H4 (cell line): ENCODE data around the gene ARL14EPL. TPM values are rescaled to one million over a fixed set of nuclear protein-coding genes. Genes with fewer than 3 reads are reported as not detected.

Experiments used
- DNase-seq: peaks from one replicate; pipeline ENCODE4 v3.0.0-alpha.2; 2015; ENCODE audit warnings: low spot score
- total RNA-seq: library from RNA; depleted of rRNA; stranded (reverse); fragments of >200 nt; shearing (Covaris generic); gene quantifications from 2 replicates; pipeline ENCODE4 v1.2.3, GENCODE V29; 2014; rRNA removed

ARL14EPL gene
- 1.3 TPM in 1 of 2 replicates, not detected in the other for total RNA-seq

DNA sequence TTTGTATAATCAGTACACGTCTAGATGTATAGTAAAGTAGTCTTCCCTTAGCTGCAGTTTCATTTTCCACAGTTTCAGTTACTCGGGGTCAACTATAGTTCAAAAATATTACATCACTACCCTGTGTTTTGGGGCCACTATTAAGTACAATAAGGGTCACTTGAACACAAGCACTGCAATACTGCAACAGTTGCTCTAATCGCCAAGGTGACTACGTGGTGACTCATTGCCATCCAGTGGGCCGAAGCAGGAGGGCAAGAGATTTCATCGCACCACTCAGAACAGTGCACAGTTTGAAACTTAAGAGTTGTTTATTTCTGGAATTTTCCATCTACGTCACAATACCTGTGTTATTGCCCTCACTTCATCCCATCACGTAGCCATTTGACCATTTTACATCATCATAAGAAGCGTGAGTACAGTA is at the start of gene ARL14EPL:
ARL14EPL (plus strand) TSS at position 379 of the 424 bp plus-strand sequence. CDS start 18,994 bp downstream, outside the sequence.
- DNase-seq: peak; percentile 97

- DNase-seq: no peak
Observed at GRCh38 chr5:115983519-115983918, 48.8 kb upstream of the ARL14EPL start.

DNA sequence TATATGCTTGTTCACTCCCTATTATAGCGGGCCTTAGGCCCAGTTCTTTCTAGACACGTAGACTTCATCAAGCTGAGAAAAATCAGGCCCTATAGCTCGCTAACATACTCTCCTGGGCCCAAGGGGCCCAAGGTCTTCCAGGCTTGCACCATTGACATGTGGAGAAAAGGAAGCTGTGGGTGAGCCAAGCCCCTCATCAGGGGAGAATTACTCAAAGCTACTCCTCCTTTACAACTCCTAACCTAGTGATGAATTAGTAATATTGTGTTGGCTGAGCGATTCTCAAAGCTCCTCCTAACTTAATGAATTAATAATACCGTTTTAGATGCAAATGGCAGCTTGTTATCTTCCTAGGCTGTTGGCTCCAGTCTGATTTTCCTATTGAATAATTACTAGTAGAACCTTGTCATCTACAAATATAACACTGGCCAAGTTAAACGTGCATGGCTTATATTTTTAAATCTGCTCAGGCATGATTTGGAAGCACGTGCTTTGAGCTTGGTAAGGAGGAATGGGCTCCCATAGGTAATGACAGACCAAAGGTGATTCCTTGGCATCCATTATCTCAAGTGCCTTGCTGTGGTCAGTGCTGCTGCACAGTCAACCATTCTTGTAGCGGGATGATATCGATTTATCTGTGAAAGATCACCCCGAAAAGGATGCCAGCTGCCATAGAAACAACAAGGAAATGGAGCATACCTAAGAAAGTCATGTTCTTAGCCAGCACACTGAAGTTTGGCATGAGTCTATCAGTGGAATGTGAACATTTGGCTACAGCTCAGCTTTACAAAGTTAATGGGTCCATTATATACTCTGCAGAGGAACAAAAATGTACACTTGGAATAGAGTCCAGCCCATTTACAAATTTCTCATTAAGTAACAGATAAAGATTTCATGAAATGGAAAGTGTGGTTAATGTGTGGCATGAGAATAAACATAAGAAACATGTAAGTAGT is 46.2 kb upstream of the ARL14EPL start:
- DNase-seq: no peak

DNA sequence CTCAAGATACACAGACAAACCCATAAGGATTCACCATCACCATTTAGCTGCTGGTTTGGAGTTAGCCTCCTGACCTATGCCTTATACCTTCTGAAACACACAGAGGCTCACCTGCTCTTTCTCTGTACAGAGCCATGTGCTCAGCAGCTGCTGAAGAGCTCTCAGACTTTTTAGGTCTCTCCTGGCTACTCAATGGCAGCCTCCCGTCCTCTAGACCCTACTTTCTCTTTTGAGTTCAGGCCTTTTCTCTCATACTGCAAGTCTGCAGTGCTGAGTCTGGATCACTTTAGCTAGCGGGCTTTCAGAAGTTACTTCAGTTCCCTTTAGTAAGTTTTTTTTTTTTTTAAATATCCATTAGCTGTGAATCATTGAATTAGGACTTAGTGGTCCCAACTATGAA is 44.3 kb upstream of the ARL14EPL start:
- DNase-seq: no peak

- DNase-seq: no peak
Observed at GRCh38 chr5:115992848-115993350, 39.4 kb upstream of the ARL14EPL start.

GRCh38 chr5:115995351-115995750 is 36.9 kb upstream of the ARL14EPL start:
- DNase-seq: no peak

DNA sequence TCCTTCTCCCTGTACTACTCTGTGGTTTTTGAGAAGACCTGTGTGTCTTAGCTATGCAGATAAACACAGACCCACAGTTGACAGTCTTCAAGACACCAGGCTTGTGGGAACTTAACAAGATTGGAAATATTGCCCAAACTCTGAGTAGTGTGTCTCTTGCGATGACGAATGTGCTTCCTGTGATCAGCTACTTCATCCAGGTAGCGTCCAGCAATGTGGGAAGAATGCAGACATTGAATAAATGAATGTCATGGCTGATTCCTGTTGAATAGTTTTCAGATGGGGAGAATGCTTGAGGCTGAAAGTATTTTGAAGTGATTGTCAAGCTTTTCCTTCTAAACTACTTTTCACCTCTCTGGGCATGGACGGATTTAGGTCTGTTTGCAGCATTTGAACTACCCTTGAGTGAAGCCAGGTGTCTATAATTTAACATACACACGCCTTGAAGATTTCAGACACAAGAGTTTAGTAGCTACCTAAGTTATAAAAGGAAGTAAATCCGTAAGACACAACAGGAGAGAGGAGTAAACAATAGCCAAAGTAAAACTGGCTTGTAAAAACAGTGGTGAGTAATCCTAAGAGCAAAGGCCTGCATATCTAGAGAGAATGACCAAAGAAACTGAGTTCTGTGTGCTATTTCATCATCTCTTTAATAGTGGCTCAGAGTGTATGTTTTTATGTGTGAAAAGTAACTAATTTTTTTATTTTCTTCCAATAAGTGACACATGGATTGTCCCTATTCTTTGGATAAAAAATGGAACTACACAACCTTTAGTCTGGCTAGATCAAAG is 30.0 kb upstream of the ARL14EPL start:
- DNase-seq: no peak

GRCh38 chr5:116004248-116004647 is 28.0 kb upstream of the ARL14EPL start:
- DNase-seq: no peak

DNA sequence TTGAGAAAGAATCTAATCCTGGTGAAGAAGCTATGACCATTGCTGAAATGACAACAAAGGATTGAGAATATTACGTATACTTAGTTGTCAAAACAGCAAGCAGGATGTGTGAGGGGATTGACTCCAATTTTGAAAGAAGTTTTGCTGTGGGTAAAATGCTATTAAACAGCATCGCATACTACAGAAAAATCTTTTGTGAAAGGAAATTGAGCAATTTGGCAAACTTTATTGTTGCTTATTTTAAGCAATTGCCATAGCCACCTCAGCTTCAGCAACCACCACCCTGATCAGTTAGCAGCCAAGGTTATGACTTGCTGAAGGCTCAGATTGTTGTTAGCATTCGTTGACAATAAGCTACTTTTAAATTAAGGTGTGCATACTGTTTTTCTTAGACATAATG is 22.5 kb upstream of the ARL14EPL start:
- DNase-seq: no peak

DNA sequence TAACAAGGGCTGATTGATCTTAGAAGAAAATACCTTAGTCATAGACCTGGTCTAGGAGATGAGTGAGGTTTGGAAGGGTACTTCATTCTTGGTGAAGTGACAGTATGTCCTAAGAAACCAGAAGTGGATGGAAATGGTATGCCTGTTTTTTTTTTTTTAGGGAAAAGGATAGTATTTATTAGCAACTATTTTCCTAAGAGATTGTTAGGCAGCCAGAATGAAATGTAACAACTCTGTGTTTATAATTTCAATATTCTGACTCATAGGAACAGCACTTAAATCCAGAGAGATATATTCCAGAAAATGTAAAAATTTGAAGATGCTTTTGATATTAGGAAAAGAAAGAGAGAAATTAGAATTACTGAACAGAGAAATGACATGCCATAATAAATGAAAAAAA is 21.2 kb upstream of the ARL14EPL start:
- no peak for DNase-seq

GRCh38 chr5:116013207-116013785 is 19.0 kb upstream of the ARL14EPL start:
- DNase-seq: no peak

- no peak for DNase-seq
Observed at GRCh38 chr5:116013936-116014335, 18.3 kb upstream of the ARL14EPL start.

- no peak for DNase-seq
Observed at GRCh38 chr5:116023619-116024018, 8.7 kb upstream of the ARL14EPL start.

- no peak for DNase-seq
Observed at GRCh38 chr5:116025866-116026265, 6.4 kb upstream of the ARL14EPL start.

DNA sequence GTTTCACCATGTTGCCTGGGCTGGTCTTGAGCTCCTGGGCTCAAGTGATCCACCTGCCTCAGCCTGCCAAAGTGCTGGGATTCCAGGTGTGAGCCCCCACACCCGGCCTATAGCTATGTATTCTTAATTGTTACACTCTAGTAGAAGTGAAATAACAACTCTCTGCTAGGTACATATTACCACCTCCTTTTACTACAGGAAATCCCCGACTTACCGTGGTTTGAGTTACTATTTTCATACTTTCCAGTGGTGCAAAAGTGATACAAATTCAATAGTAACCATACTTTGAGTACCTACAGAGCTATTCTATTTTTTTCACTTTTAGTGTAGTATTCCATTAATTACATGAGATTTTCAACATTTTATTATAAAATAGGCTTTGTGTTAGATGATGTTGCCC is 719 bp downstream of the ARL14EPL start:
- no peak for DNase-seq

DNA sequence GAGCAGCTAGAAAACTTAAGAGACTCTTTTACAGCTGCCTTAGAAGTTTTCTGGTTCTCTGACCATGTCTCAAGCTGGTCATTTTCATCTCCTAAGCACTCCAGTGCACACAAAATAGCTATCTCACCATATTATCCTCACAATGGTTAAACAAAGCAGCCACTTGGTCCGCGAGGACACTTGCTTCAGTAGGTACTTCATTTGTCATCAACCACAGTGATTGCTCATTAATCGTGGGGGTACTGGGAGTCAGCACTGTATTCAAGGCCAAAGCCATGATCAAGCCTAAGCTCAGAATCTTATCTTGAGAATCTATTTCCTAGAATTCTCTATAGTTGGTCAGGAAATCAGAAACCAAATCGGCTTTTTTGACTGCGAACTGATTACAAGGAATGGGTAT is 2.9 kb downstream of the ARL14EPL start:
- DNase-seq: no peak

DNA sequence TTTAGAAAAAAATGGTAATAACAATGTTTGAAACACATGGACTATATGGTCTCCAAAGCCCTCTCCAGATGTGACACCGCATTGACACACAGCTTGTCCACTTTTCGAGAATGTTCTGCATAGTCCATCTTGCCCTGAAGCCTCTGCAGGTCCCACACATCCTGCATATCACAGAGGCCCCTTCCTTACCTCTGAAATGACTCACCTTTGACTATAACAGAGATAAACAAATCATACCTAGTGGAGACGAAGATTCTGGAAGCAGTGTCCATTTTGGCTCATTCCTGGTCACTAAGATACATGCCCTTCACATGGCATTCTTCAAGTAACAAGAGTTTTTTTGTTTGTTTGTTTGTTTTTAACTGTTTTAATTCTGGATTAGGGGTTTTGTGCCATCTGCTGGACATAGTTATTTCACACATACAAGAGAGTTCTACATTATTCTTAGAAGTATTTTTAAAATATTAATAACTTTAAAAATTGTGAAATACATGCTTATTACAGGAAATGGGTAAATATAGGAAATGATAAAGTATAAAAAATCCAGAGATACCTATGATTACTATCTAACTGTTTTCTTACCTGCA is 5.1 kb downstream of the ARL14EPL start:
- no peak for DNase-seq

- DNase-seq: no peak
Observed at GRCh38 chr5:116038817-116039216, 6.5 kb downstream of the ARL14EPL start.

DNA sequence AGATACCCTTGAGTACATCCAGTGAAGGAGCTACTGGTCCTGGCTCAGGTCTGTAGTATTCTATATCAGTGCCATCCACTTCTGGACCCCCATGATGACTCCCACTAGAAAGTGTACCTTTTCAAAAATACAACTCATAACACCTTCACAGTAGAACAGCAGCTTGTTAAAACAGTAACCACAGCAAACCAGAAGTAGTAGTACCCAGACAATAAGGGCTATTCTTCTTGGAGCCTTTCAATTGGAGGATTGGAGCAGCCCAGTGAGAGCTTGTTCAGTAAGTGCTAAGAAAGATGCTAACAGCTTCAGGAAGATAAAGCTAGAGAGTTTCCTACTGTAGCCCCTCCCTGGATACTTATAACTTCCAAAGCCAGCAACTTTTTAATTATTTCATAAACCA is 10.1 kb downstream of the ARL14EPL start:
- no peak for DNase-seq

DNA sequence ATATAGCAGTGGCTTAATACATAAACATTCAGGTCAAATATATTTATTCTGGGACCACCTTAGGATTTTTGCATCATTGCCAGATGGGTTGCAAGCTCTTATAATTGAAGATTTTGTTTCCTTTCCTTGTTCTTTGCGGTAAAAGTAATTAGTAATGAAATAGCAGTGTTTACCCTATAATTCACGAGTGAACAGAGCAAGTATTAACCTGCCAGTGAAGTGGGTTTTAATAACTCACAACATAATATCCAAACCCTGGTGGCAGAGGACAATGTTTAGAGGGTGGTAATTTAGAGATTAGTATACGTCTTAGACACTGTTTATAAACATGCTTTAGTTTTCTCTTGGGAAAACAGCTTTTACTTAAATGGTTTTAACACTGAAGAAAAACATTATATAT is 11.8 kb downstream of the ARL14EPL start:
- DNase-seq: no peak

GRCh38 chr5:116045821-116046220 is 13.5 kb downstream of the ARL14EPL start:
- no peak for DNase-seq

- DNase-seq: no peak
Observed at GRCh38 chr5:116046261-116046660, 14.0 kb downstream of the ARL14EPL start.
